Measurements from ENCODE around the gene DGCR2.
"Not testable (repeated sequence)": the region's sequence is repeated elsewhere in the genome, so short reads cannot be mapped to it uniquely, and the experiment has no call there.

DGCR2 gene

DNA sequence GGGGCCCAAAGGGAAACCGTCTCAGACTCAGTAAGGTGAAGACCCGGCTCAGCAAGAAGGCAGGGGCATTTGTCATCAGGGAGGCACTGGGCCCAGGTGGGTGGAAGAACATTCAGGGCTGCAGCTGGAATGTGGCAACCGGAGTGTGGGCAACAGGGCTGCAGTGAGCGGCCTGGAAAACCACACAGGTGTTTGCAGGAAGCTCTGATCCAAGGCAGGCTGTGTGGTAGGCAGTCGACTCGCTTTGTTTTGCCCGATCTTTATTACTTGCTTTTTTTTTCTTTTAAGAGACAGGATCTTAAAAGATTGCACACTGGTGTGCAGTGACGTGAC, 82.8 kb downstream of the DGCR2 start:
- DNase-seq = no peak

DNA sequence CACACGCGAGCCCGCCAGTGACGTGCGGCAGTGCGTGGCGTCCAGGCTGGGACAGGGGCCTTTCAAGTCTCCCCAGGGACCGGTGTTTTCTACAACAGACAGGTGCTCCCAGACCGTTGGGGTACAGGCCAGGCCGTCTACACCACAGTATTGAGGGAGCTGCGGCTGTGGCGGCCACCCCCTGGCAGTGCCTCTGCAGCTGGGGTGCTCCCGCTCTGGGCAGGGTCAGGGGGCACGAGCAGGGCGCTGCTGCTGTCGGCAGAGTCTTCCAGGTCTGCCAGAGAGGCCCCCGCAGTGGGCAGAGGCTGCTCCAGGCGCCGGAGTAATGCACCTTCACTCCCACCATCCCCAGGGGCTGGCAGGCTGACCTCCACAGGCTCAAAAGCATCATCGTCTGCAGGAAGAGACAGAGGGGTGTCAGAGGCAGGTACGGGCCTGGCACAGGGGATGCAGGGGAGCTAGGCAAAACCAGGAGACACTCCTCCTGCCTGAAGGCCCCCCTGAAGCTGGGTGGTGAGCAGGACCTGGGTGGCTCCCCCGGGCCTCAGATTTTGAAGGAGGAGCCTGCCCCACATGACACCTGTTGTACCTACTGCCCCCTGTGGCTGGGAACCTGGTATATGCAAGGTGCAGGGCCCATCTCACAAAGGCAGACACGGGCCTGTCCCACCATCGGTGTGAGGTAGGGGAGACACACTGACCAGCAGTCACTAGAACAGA, 83.3 kb downstream of the DGCR2 start:
- DNase-seq = no peak

DNA sequence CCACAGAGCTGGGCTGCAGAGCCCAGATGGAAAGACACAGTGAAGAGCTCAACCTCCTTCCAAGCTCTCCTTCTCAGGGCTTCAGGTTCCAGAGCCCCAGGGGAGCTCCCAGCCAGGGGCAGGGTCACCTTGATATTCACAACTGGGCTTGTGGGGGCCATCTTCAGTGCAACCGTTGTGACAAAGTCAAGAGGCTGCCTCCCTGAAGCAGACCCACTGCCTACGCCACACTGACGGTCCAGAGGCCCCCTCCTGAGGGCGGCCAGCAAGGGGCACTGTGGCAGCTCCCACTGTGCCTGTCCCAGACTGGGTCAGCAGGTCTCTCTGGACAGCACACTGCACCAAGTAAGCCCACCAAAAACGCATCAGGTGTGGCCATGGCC, 84.1 kb downstream of the DGCR2 start:
- no peak for DNase-seq

DNA sequence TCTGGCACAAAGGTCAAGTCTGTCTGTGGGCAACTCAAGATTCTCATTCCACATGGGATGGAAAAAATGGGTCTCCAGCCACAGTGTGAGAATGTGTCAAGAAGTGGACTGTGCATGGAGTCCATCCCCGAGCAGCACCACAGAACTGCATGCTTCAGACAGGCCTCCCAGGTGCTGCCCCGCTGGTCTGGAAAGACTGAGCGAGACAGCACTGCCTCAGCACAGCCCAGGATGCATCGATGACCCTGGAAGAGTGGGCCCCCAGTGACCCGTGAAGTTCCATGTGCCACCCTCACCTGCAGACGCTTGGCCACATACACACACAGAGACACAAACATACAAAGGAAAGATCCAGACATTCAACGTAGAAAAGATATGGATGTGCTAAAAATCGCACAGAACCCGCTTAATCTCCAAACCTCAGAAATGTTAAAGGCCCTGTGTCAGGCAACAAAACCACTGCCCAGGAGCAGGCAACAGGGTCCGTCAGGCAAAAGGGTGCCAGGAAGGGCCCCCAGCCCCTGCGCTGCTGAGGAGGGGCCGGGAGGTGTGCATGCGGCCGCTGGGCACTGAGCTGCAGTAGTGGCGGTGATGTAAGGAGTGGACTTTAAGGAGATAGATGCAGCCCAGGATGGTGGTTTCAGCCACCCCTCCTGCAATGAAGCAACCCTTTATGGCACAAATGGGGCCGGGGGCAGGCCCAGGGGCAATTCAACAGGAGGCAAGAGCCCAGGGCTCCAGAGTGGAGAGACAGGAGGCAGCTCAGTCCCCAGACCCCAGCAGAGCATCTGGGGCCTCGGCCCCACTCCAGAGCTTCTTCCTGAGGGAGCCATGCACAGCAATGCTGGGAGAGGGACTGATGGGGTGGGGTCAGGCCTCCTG, 84.7 kb downstream of the DGCR2 start:
- no peak for DNase-seq

DNA sequence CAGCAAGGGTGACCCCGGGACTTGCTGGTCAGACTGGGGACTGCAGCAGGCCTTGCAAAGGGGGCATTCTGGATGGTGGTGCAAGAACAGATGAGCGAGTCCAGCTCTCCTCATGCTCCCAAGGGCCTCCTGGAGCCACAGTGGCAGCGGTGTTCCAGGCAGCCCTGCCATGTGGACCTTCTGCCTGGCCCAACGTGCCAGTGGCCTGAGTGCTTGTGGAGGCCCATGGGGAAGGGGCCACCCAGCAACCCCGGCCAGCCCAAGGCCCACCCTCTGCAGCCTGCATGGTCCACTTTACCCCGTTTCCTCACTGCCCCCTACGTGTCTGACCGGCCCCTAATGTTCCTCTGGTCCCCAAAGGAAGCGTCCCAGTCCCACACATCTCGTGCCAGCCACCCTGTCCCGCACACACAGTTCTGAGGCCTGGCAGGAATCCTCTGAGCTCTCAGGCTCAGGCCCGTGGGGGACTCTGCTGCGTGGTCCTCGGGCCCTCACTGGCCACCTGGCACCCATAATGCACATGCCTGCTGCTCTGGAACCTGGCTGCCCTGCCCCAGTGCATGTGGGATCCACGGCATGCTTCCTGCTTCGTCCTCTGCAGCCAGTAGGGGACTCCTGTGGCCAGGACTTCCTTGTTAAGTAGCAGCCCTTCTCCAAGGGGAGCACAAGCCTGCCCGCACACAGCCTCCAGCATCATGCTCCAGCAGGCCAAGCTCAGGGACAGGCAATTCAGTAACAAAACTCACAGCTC, 85.5 kb downstream of the DGCR2 start:
- no peak for DNase-seq

DNA sequence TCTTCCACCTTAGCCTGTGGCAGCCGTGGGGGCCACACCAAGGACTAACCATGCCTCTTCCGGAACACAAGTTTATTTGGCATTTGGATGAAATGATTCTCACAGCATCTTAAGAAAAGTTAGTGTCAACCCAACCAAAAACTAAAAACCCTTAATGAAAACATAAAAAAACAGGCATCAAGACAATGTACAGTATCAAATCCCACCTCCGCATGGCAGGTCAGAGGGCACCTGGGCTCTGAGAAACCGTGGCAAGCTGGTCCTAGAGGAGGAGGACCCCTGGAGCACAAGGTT, 86.0 kb downstream of the DGCR2 start:
- DNase-seq = no peak

DNA sequence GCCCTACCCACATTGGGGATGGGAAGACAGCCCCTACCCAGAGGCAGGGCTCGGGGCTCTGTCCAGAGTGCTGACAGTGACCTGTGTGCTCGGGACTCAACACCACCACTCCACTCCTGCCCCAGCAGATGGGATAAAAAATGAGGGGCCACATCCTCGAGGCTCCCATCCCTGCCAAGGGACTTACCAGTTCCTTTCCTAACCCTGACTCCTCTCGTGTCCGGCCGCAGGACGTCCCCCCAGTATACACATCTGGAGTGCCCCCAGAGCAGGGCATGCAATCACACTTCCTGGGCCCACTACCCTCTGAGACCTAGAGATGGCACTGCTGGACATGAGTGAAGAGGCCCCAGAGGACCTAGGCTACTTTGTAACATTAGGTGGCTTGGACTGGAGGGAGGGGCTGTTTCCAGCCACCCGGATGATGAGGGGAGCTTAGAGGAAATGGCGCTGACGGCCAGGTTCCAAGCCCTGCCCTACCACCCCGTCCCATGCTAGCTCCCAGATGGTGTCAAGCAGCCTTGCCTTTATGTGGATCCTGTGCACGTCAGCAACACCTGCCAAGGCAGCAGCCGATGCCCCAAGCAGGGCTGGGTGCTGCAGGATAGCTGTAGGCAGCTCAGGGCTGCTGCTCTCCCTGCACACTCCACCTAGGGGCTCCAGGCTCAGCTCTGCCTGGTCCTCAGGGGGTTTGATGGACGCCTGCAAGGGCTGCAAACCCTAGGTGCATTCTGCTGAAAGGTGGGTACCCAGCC, 86.6 kb downstream of the DGCR2 start:
- DNase-seq = no peak

DNA sequence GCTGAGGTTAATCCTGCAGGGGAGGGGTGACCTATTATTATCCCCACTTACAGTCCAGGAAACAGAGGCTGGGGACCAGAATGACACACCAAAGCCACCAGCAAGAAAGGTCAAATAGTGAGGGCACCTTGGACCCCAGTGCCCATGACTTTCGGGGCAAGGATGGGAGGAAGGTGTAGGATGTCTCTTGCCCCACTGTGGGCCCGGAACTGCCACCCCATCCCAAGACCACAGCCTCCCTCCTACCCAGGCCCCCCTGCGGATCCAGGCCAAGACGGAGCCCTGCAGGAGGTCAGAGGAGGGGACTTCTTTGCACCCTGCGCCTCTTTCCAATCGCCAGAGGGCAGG, 87.1 kb downstream of the DGCR2 start:
- DNase-seq = not testable (repeated sequence)

DNA sequence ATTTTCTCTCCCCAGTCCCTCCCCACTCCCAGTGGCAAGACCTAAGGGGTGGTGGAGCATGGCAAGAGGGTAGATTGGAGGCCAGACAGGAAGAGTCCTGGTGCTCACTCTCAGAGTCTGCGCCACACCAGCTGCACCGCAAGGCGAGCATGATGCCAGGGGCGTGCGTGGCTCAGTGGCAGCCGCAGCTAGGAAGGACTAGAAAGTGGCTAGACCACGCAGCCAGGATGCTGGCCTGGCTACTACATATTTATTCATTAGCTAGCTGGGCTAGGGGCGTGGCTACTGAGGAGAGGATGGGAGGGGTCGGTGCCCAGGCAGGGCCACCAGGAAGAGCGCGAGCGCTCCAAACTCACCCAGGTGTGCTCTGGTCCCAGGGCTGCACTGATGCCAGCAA, 87.5 kb downstream of the DGCR2 start:
- DNase-seq = not testable (repeated sequence)

DNA sequence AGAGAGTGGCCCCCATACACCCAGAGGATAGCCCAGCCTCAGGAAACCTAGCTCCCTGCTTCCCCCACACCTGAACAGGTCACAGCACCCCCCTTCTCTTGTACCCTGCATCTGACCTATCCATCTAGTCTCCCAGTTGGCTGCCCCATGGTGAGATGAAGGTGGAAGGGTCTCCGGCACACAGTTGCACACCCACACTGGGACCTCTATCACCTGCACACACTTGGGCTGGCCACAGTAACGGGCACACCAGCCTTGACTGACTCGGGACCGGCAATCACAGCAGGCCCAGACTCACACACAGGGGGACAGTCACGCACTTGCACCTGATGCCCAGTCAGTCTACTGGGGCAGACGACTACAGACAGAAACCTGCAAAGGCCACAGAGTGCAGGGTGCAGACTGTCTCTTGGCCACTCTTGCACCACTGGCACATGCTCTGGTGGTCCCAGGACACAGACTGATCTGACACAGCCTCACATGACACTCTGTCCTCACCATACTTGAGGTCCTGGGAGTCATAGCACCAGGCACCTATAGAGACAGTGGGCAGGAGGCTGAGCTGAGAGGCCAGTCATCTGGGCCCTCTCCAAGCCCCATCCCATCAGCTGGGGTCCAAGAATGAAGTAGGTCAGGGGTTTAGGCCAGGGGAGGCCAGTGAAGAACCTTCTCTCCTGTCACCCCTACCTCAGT, 88.0 kb downstream of the DGCR2 start:
- not testable (repeated sequence) for DNase-seq

DNA sequence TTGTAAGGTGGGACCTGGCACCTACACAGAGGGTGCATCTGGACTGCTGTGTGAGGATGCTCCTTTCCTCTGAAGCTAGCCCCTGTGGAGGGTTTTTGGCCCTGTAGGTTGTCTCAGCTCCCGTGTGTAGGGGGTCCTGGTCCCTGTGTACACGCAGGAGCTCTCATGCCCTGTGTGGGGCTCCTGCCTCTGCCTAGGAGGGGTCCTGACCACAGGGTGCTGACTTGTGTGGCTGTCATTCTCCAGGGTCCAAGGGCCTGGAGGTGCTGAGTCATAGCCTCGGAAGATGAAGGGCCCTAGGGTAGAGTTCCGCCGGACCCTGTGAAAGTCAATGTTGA, 88.7 kb downstream of the DGCR2 start:
- not testable (repeated sequence) for DNase-seq

DNA sequence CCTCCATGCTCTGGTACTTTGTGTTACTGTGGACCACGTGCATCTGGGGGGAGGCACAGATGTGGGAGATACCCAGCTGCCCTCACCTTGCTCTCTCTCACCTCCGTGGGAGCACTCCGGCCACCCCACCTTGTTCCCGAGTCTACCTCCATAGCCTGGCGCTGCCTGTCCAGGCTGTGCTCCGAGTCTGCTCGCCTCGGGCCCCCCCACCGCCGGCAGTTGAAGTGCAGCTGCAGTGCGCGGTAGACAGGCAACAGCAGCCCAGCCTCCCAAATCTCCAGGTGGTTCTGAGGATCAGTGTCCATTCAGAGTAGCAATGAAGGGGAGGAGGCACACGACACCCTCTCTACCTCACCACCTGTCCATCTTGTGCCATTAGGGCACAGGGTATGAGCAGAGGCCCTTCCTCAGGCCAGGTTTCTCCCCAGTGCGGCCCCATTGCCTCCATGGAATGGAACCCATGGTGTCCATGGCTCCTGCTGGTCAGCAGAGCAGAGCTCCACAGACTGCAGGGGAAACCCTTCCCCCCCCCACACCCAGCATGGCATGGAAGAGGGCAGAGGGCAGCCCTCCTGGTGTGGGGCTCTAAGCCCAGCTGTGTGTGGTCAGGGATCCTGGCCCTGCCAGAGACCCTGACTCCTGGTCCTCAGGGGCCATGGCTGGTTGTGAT, 89.2 kb downstream of the DGCR2 start:
- not testable (repeated sequence) for DNase-seq

DNA sequence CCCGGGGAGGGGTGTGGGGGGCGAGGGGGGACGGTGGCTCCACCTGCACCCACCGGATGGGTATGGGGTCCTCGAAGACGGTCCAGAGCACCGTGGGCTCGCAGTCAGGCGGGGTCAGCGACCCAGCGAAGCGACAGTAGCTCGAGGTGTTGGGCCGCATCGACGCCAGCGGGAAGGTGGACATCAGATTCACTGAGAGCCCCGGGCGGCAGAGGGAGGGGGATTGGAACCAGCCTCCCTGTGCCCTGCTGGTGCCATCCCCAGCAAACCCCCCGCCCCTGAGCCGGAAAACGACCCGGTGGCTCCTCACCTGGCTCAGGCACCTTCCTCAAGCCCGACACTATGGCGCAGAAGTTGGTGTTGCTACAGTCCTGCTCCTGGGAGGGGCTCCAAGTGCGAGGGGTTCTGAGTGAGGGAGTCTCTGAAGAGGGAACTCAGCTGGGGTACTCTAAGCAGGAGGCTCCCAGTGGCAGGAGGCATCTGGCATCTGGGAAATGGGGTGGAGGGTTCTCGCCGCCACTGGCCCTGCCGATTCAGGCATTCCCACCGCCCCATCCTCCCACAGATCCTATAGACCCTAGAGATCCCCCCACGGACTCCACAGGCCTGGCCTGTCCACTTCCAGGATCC, 89.9 kb downstream of the DGCR2 start:
- not testable (repeated sequence) for DNase-seq

DNA sequence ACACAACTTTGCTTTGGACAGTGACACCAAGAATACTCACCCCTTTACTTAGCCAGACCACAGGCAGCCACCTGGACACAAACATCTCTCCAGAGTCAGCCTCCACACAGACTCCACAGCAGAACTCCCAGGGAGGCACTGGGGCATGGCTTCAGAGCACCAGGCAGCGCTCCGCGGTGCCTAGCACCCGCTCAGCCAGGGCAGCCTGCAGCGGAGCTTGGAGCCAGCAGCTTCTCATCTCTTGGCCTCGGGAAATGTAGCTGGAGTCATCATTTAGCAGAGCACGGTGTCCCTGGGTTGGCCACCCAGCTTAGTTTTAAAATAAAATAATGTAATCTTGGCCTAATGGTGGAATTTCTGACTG, 91.3 kb downstream of the DGCR2 start:
- not testable (repeated sequence) for DNase-seq

DNA sequence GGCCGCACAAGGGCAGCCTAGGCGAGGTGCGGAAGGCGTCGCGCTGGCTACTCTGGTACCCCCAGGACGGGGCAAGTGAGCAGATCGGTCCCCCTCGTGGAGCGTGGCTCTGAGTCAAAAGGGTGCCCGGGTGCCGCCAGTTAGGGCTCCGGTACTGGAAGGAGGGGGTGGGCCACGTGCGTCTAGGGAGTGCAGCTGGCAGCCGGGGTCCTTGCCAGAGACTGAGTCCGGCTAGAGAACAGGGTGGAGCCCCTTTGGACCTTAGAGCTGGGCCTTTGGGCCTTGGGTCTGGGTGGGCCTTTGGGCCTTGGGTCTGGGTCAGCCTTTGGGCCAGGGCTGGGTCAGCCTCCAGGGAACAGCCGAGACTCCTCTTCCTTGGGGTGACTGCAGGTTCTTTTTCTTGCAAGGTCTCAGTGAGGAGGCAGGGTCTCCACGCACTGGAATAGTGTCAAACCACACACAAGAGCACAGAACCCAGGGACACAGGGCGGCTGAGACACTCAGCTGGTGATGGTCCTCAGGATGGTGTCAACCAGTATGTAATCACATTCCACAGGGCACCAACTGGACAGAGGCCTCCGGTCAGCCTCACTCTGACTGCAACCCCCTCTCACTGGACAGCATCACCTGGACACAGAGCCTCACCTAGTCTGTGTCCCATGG, 91.9 kb downstream of the DGCR2 start:
- not testable (repeated sequence) for DNase-seq

DNA sequence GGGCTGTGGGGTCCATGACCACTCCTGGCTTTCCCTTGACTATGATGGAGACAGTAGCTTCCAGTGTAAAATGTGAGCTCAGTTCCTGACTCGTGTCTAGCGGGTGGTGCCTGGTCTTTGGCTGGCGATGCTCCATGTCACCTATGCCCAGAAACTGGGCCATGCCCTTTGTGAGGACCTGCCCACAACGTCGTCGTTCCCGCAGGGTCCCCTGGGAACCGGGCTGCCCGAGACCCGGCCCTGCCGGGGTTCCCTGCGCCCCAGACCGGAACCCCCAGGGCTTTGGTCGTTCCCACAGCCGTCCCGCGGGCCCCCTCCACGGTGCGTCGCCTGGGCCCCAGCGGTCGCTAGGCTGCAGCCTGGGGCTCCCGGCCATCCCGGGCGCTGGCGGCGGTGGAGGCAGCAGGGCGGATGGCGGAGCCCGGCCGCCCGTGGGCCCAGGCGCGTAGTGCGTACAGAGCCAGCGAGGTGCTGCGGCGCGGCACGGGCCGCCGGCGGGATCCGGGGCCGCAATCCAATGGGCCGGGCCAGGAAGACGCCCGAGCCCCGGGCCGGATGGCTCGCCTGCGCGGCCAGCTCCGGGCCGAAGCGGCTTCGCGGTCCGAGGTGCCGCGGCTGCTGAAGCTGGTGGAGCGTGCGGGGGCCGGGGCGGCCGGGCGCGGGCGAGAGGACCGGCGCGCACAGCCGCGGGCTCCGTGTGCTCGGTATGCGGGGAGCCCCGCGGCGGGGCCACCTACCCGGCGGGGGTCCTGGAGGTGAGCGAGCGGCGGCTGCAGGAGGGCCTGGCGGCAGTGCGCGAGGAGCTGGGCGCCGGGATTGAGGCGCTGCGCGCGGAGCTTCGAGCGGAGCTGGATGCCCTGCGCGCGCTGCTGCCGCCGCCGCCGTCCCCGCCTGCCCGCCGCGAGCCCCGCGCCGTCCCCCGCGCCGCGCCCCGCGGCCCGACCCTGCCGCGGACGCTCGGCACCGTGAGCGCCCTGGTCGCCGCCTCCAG, 92.8 kb downstream of the DGCR2 start:
- not testable (repeated sequence) for DNase-seq

DNA sequence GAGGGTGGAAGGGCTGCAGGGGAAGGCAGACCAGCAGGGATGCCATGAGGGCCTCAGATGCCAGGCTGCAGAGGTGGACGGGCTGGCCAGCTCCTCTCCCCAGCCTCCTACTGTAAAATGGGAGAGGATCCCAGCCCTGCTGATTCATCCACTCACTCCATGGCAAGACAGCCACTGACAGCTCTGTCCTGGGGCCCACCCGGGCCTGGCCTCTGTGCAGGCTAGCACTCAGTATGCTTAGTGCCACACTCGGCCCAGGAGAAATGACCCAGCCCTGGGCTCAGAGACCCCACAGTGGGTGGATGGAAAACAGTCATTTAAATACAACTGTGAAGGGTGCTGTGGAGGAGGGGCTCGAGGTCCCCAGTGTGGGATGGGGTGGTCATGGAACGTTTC, 94.2 kb downstream of the DGCR2 start:
- not testable (repeated sequence) for DNase-seq

DNA sequence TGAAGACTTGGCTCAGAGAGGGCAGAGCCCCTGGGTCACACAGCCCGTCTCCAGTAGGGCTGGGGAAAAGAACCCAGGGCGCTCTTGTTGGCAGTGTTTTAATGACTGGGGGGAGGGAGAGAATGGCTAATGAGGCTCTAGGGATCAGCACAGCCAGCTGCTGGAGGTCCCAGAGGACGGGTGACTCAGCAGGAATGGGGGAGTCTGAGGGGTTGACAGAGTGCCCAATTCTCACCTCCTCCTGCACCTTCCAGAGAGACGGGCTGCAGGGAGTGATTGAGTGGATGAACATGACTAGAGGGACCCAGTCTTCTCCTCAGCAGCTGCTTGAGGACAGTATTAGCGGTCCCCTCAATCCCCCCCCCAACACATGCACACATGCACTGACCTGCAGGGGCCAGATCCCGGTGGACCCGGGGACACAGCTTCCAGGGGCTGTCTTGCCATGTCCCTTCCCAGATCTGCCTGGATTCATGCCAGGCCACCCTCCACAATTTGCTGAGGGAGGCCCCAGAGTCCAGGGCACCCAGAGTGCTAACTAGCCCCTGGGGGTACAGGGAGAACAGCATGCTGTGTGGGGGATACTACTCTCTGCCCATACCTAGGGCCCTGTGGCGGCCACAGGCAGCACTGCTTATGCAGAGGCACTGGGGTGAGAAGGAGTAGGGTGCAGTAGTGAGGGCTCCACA, 94.7 kb downstream of the DGCR2 start:
- DNase-seq = not testable (repeated sequence)

DNA sequence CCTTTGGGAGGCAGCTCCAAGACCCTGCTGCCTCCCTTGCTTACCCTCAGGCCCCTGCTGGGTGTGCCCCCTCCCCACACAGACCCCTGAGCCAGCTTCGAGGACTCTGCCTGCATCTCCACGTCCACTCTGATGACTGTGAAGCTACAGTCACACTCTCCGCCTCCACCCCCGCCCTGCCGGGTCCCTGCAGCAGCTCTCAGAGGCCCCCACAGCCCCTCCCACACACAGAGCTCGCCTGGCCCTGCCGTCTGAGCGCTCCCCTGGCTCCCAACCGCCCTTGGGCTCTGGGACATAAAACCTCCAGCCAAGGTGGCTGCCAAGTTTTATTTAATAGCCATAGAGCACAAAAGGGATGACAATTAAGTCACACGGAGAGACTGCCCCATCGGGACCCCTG, 96.1 kb downstream of the DGCR2 start:
- not testable (repeated sequence) for DNase-seq
